Adrenal gland (tissue), 5 donors: Measurements from ENCODE around the gene ORC2.

Source experiments
- CTCF ChIP-seq, 6 experiments: fragments of 450-650 bp in 4 of 6; fragments of 200-600 bp in 2 of 6; sonication (generic) in 1 of 6; IDR thresholded peaks; 1 replicate in 5 of 6; 2 replicates in 1 of 6; pipeline versions ENCODE4 v1.5.1 to v1.8.0; 2016 to 2021; ENCODE audit warnings: antibody characterized with exemption in 6 of 6, mild to moderate bottlenecking in 2 of 6, moderate library complexity in 1 of 6
- POLR2A ChIP-seq, 2 donors: fragments of 450-650 bp; IDR thresholded peaks; one replicate each; pipeline ENCODE4 v1.6.1; 2017; ENCODE audit warnings: antibody characterized with exemption in 2 of 2, mild to moderate bottlenecking in 2 of 2, moderate library complexity in 1 of 2
- donor health status: DM: no; HTN: no; CAD: no.

GRCh38 chr2:200964498-200964897, 1.0 kb upstream of the ORC2 start:
- no peak for TF ChIP-seq POLR2A (IDR thresholded peaks at IDR 0.05)
- no peak for TF ChIP-seq CTCF (IDR thresholded peaks at IDR 0.05)
